Chondrocyte (in vitro differentiated cells): ENCODE results near the gene CFL1. TPM values are rescaled to one million over a fixed set of nuclear protein-coding genes. Genes with fewer than 3 reads are reported as not detected.
"Not testable (repeated sequence)": the region's sequence is repeated elsewhere in the genome, so short reads cannot be mapped to it uniquely, and the experiment has no call there.

Experiments used
- DNase-seq: peaks from one replicate; pipeline ENCODE4 v3.0.0; 2021; ENCODE audit warnings: mixed read lengths, low spot score
- H3K27ac Mint-ChIP-seq: one replicate; pipeline ENCODE4 v1.8.0; 2021; ENCODE audit warnings: mild to moderate bottlenecking, moderate library complexity, mixed read lengths; ENCODE audit not compliant: unreplicated experiment
- H3K27me3 Mint-ChIP-seq: 2 replicates; pipeline ENCODE4 v1.8.0; 2021; ENCODE audit warnings: low read depth, mixed read lengths
- H3K36me3 Mint-ChIP-seq: 2 replicates; pipeline ENCODE4 v1.8.0; 2021; ENCODE audit warnings: low read depth, mixed read lengths
- H3K4me1 Mint-ChIP-seq: 2 replicates; pipeline ENCODE4 v1.8.0; 2021; ENCODE audit warnings: low read depth, mild to moderate bottlenecking, mixed read lengths
- H3K4me3 Mint-ChIP-seq: one replicate; pipeline ENCODE4 v1.8.0; 2021; ENCODE audit warnings: mild to moderate bottlenecking, moderate library complexity, mixed read lengths; ENCODE audit not compliant: unreplicated experiment
- H3K9me3 Mint-ChIP-seq: 2 replicates; pipeline ENCODE4 v1.8.0; 2021; ENCODE audit warnings: low read depth, mixed read lengths
- total RNA-seq: library from RNA; stranded (reverse); gene quantifications from 3 replicates; pipeline ENCODE4 v1.2.1, GENCODE V29; 2021
- TF ChIP-seq, protein P1 (sequence below): fragments of 200-600 bp; sonication (generic); IDR thresholded peaks from 2 replicates; pipeline ENCODE4 v1.5.0; 2021; ENCODE audit warnings: antibody characterized with exemption, mild to moderate bottlenecking, moderate library complexity

Gene CFL1
- total RNA-seq, 1 donor from 2014 or later: 1,222 TPM

DNA sequence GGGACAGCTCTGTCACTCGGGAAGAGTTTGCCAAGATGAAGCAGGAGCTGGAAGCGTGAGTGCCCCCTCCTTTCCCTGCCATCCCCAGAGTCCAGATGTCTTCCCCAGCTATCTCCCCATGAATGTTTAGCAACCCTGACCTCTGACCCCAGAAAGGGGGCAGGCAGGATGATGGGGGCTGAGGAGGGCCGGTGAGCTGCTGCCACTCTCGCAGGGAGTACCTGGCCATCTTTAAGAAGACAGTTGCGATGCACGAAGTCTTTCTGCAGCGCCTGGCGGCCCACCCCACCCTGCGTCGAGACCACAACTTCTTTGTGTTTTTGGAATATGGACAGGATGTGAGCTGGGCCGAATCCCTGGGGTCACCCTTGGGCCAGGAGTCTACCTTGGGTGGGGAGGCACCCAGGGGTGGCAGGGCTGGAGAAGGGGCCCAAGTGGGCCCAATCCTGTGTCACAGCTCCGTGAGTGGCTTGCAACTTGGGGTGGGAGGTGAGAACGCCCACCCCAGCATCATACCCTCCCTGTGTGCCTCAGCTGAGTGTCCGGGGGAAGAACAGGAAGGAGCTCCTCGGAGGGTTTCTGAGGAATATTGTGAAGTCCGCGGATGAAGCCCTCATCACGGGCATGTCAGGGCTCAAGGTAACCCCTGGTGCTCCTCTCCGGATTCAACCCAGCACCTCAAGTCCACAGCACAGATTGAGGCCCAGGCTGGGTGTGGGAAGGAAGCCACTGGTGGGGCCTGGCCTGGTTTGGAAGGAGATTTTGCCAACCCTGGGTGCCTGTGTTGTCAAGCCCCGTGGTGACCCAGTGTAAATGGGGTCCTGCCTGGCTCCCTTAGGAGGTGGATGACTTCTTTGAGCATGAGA is 7.5 kb downstream of the CFL1 start:
- no peak for DNase-seq
- H3K27me3 Mint-ChIP-seq: no peaks in the 10 kb centered on the region
- peaks cover 29% of the 10 kb centered on the region for H3K36me3 Mint-ChIP-seq
- peaks cover 17% of the 10 kb centered on the region for H3K4me1 Mint-ChIP-seq
- no peak overlapping the region for H3K4me3 Mint-ChIP-seq
- no peak overlapping the region for H3K27ac Mint-ChIP-seq
- TF ChIP-seq, protein P1, sequence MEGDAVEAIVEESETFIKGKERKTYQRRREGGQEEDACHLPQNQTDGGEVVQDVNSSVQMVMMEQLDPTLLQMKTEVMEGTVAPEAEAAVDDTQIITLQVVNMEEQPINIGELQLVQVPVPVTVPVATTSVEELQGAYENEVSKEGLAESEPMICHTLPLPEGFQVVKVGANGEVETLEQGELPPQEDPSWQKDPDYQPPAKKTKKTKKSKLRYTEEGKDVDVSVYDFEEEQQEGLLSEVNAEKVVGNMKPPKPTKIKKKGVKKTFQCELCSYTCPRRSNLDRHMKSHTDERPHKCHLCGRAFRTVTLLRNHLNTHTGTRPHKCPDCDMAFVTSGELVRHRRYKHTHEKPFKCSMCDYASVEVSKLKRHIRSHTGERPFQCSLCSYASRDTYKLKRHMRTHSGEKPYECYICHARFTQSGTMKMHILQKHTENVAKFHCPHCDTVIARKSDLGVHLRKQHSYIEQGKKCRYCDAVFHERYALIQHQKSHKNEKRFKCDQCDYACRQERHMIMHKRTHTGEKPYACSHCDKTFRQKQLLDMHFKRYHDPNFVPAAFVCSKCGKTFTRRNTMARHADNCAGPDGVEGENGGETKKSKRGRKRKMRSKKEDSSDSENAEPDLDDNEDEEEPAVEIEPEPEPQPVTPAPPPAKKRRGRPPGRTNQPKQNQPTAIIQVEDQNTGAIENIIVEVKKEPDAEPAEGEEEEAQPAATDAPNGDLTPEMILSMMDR: no peak
- H3K9me3 Mint-ChIP-seq: peaks cover 3% of the 10 kb centered on the region

DNA sequence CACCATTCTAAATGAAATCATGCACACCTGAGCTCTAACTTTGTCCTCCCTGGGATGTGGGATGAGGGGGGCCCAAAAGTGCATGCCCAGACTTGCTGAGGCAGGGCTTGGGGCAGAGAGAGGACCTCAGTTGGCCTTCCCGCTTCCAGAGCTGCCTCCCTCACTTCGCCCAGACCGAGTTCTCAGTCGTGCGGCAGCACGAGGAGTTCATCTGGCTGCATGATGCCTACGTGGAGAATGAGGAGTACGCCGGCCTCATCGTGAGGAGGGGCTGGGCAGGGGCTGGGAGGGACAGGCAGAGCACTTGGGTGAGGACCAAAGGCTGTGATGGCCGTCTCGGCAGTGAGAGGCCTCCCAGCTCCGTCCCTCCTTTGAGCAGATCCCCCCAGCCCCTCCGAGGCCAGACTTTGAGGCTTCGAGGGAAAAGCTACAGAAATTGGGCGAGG is 8.2 kb downstream of the CFL1 start:
- TF ChIP-seq, protein P1: no peak
- H3K27ac Mint-ChIP-seq: no peak overlapping the region
- H3K9me3 Mint-ChIP-seq: peaks cover 3% of the 10 kb centered on the region
- H3K4me3 Mint-ChIP-seq: no peak overlapping the region
- H3K4me1 Mint-ChIP-seq: peaks cover 12% of the 10 kb centered on the region
- H3K36me3 Mint-ChIP-seq: peaks cover 25% of the 10 kb centered on the region
- H3K27me3 Mint-ChIP-seq: no peaks in the 10 kb centered on the region
- no peak for DNase-seq

DNA sequence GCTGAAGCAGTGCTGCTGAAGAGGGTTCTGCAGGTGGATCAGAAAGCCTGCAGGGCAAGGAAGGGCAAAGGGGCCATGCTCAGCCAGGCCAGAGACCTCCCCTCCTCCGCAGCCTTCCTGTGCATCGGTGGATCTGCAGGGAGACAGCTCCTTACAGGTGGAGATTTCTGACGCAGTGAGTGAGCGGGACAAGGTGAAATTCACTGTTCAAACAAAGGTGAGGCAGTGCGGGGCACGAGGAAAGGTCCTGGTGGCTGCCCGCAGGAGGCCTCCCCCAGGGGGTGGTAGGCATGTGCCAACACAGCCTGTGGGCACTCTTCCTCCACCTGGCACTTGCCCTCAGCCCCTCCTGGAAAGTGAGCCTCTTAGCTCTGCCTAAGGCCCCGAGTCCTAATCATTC is 8.6 kb downstream of the CFL1 start:
- Mint-ChIP-seq H3K36me3 (peaks cover 20% of the 10 kb centered on the region), H3K4me1 (peaks cover 8% of the 10 kb centered on the region), H3K27me3 (no peaks in the 10 kb centered on the region), H3K27ac (no peak overlapping the region), H3K9me3 (peaks cover 3% of the 10 kb centered on the region), H3K4me3 (no peak overlapping the region)
- TF ChIP-seq, protein P1: no peak
- no peak for DNase-seq

DNA sequence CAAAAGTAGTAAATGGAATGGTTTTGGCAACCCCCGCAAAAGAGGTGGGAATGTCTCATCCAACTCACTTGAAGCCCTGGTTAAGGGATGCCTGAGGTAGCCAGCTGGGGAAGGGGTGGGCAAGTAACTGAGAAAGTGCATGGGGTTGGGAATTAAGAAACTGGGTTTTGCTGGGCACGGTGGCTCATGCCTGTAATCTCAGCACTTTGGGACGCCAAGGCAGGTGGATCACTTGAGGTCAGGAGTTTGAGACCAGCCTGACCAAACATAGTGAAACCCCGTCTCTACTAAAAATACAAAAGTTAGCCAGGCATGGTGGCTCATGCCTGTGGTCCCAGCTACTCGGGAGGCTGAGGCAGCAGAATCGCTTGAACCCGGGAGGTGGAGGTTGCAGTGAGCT is 9.3 kb downstream of the CFL1 start:
- not testable (repeated sequence) for H3K27ac Mint-ChIP-seq, H3K9me3 Mint-ChIP-seq, DNase-seq, H3K4me3 Mint-ChIP-seq, H3K27me3 Mint-ChIP-seq, H3K4me1 Mint-ChIP-seq
- peaks cover 15% of the 10 kb centered on the region for H3K36me3 Mint-ChIP-seq

DNA sequence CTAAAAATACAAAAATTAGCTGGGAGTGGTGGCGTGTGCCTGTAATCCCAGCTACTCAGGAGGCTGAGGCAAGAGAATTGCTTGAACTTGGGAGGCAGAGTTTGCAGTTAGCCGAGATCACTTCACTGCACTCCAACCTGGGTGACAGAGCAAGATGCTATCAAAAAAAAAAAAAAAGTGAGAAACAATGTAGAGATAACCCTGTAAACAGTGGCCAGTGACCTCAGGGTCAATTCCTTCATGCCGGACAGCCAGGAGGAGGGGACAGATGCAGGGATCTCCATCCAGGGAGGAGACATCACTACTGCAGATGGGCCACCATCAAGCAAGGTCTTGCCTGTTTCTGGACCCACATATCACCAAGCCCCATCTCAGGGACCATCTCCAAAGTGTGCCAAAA is 10.2 kb downstream of the CFL1 start:
- Mint-ChIP-seq H3K36me3 (peaks cover 10% of the 10 kb centered on the region), H3K9me3 (peaks cover 3% of the 10 kb centered on the region), H3K4me1 (no peaks in the 10 kb centered on the region), H3K27ac (no peak overlapping the region), H3K27me3 (no peaks in the 10 kb centered on the region), H3K4me3 (no peak overlapping the region)
- DNase-seq: no peak
- TF ChIP-seq, protein P1: no peak
